LoVo (cell line): ENCODE results near the gene RPH3AL.
"Not testable (repeated sequence)": the region's sequence is repeated elsewhere in the genome, so short reads cannot be mapped to it uniquely, and the experiment has no call there.

ENCODE experiments used
- DNase-seq: peaks from one replicate; pipeline ENCODE4 v3.0.0-alpha.2; 2016; ENCODE audit warnings: low spot score

RPH3AL gene

DNA sequence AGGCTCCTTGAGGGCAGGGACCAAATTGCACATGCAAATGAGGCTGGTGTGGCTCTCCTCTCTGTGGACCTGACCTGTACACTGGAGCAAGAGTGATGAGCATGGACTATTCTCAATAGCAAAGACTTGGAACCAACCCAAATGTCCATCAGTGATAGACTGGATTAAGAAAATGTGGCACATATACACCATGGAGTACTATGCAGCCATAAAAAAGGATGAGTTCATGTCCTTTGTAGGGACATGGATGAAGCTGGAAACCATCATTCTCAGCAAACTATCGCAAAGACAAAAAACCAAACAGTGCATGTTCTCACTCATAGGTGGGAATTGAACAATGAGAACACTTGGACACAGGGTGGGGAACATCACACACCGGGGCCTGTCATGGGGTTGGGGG, 128.0 kb downstream of the RPH3AL start:
- DNase-seq: not testable (repeated sequence)

DNA sequence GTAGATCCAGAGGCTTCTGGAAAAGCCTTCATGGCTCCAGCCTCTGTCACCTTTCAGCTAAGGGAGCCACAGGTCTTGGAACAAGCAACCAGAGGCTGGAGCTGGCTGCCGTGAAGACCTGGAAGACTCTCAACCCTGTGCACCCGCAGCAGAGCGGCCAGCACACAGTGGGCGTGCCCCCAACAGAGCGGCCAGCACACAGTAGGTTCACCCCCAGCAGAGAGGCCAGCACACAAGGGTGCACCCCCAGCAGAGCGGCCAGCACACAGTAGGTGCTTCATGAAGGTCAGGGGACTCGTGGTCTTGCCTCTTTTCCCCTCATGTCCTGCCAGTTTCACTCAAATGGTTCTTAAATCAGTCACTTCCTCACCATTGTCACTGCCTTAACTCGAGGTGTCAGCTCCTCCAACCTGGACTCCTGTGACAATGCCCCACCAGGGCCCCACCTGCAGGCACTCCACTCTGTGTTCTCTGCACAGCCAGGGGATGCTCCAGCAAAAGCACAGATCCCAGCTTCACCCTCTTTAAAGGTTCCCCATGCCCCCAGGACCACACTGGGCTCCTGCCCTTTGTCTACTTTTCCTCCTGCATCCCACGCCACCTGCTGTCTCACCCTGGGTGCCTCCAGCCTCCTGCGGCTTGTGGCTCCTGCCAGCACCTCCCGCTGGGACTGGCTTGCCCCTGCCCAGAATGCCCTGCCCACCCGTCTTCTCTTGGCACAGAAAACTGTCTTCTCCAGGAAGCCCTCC, 128.7 kb downstream of the RPH3AL start:
- no peak for DNase-seq

DNA sequence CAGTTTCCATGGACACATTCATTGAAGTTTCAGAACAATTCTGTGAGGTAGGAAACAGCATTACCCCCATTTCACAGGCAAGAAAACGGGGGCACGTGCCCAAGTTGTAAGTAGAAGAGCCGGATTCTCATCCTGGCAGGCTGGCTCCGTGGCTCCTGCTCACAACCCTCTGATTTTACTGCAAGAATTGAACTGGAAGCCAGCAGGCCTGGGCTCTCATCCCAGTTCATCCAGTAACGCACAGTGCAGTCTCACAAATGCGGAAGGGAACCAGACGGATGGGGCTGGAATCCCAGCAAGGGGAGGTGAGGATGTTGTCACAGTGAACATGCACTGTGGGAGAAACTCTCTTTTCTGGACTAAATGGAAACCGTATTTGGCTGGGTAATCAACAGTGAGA, 130.4 kb downstream of the RPH3AL start:
- no peak for DNase-seq

DNA sequence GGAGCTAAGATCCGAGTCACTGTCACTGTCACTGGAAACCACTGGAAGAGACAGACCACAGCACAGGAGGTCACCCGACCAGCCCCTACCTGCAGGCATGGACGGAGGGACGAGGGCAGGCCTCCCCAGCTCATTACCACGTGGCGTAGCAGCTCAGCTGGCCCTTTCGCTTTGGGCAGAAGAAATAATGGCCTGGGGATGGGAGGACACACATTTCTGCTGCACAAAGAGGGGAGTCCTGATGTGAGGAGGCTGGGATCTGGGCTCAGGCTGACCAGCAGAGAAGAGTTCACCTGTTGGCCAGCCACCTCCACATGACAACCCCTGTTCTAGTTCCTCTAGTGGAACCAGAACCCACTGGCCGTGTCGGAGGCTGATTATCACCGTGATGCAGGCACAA, 132.9 kb downstream of the RPH3AL start:
- no peak for DNase-seq

DNA sequence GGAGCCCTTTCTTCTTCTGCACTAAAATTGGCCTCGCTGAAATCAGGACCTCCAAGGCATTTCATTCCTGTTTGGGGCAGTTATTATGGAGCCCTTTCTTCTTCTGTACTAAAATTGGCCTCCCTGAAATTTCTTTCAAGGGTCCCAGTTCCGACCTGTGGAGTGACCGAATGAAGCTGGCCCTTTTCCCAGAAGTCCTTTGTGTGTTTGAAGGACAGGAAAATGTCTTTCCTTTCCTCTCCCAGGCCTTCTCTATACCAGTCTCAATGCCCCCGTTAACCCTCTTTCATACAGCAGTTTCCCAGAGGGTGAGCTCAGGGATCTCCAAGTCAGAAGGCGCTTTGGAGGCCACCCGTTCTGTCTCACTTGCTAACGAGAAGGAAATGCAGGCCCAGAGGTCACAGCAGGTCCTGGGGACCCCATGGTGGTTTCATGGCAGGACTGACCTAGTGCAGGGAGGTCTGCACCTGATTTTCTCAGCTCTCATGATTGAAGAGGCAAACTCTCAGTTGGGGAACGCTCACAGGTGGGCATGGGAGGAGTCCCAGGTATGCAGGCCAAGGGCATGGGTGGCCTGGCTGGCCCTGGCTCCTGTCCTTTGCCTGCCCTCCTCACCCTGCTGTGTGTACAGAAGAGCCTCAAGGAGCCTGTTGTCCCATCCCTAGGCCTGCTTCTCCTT, 134.0 kb downstream of the RPH3AL start:
- no peak for DNase-seq

DNA sequence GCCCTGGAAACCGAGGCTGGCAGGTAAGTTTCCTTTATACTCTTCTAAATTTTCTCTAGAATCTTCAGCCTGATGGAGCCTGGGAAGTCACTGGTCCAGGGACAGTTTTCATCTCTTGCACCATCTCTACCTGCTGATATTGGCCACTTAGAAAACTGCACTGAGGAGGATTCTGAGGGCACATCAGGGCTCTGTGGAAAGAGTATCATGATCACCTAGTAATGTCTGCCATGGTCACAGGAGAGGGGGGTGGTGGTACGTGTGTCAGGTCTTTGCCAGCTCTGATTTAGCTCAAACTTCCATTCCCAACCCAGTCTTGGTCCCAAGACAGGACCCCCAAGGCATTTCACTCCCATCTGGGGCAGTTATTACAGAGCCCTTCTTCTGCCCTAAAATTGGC, 136.0 kb downstream of the RPH3AL start:
- DNase-seq: no peak

DNA sequence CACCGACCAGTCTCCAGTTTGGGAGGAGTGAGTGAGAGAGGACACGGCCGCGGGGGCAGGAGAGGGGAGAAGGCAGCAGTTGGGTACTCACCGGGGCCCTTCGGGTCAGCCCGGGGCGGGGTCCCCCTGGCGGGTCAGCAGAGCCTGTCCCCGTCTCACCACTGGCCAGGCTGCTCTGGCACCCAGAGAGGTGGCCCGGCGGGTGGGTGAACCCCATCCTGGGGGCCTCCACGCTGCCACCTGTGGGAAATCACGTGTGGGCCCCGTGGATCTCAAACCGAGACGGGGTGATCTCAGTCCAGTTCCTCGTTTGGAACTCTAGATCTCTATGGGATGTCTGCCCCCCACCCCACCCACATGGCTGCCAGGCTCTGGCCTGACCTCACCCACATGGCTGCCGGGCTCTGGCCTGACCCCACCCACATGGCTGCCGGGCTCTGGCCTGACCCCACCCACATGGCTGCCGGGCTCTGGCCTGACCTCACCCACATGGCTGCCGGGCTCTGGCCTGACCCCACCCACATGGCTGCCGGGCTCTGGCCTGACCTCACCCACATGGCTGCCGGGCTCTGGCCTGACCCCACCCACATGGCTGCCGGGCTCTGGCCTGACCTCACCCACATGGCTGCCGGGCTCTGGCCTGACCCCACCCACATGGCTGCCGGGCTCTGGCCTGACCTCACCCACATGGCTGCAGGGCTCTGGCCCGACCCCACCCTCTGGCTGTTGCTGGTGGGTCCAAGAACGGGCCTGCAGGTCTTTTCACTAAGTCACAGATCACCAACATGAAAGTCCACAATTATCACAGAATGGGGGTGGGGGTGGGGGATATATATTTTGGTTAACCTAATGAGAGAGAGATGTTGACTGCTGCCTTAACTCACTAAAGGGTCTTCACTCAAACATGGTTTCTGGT, 136.8 kb downstream of the RPH3AL start:
- not testable (repeated sequence) for DNase-seq

DNA sequence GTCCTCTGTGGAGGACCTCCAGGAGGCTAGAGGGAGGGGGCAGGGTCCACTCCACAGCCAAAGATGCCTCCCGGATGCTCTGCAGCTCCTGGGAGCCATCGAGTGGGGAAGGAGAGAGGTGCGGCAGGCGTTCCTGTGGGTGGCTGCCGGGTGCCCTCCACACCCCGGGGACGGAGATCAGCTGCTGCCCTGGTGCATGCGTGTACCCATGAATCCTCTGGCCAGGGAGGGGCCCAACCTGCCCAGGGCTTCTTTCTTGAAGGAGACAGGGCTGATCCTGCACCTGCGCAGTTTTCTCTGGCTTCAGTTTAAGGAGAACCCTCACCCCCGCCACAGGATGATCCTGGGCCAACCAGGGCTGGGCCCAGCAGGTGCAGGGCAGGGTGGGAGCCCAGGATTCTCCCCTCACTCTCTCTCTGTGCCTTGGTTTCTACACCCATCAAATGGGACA, 137.7 kb downstream of the RPH3AL start:
- no peak for DNase-seq

DNA sequence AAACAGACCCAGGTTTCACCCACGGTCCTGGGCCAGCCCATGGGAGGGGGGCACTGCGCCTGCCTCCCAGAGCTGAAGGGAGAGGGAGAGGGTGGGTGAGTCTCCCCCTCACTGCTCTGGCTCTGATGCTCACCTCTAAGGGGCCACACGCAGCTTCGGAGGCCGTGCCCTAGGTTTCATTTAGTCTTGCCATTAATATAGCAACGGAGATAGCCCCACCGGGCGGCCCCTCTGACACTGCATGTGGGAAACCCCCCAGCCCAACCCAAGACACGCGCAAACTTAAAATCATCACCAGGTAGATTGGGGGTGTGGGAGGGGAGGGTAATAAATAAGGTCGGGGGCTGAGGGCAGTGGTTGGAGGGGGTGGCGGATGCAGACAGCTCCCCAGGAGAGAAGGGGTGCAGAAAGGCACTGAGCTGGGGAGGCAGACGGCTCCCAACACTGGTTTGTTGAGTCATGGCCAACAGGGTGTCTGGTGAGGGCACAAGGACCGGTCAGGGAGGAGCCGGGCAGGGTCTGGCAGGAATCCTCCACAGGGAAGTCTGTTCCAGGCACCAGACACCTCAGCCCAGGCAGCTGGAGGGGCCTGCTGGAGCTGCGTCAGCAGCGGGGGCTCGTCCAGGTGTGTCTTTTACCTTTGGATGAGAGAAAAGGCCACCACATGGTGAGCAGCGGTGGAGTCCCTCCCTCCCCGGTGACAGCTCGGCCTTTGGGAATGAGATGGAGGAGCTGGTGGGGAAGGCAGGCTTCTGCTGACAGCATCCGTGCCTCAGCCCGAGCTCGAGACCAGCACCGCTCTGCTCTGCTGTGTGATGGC, 139.1 kb downstream of the RPH3AL start:
- DNase-seq: no peak

DNA sequence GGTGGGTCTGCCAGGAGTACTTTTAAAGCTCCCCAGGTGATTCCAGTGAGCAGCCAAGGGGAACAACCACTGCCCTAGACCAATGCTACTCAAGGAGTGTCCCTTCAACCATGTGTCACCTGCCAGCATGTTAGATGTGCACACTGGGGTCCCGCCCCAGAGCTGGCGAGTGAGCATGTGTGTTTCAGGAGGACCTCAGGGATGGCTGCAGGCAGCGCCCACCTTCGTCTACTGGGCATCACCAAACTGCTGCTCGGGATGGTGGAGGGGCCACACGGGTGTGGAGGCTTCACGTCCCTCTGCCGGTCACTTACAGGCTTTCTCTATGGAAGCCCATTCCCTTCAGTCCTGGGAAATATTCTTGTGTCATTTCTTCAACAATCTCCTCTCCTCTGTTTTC, 142.2 kb downstream of the RPH3AL start:
- DNase-seq: no peak

DNA sequence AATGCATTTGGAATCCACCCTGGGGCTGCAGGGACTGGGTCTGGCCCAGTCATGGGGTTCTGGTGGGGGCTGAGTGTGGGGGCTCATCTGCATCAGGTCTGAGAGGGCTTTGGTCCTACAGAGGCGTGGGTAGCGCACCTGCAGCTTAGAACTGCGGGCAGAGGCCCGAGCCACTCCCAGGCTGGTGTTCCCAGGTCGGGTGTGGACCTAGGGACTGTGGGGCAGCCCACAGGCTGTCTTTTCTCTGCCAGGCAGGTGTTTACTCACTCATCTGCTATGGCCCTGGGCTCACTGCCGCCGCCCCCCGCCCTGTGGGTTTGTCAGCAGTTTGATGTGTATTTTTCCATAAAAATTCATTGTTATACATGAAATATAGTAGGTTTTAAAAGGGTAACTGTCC, 144.2 kb downstream of the RPH3AL start:
- DNase-seq: no peak

DNA sequence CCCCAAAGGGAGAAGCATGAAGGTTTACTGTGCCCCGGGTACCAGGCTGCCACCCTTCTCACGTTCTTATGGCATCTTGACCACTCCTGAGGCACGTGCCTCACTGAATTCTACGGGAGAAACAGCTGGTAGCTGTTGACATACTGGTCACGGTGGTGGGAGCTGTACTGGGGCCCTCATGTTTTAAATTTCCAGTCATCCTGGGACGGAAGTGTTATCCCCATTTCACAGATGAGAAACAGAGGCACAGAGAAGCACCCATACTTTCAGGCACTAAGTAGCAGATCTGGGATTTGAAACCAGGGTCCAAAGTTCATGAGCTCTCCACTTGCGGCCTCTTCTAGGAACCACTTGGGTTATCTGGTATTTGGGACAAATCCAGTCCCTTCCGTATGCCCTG, 144.8 kb downstream of the RPH3AL start:
- no peak for DNase-seq

DNA sequence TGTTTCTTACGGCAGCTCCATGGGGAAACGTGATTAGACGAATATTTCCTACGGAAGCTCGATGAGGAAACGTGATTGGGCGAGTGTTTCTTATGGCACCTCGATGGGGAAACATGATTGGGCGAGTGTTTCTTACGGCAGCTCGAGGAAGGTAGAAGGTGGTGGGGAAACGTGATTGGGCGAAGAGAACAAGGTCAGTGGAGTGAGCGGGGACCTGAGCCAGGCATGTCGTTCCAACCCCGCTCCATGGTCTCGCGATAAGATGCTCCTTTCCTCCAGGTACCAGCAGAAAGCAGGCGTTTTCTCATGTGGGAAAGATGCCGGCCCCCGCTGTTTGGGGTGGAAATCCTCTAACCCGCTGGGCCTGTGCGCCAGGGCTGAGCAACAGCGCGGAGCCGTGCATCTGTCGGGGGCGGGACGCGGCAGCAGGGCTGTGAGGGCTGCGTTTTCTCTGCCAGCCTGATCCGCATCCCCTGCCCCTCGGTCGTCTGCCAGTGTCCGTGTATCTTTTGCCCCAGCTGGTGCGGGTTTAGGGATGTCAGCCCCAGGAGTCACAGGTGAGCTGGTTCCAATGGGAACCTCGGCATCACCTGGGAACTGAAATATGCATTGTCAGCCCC, 145.6 kb downstream of the RPH3AL start:
- DNase-seq: no peak

DNA sequence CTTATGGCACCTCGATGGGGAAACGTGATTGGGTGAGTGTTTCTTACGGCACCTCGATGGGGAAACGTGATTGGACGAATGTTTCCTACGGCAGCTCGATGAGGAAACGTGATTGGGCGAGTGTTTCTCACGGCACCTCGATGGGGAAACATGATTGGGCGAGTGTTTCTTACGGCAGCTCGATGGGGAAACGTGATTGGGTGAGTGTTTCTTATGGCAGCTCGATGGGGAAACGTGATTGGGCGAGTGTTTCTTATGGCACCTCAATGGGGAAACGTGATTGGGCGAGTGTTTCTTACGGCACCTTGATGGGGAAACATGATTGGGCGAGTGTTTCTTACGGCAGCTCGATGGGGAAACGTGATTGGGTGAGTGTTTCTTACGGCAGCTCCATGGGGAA, 146.1 kb downstream of the RPH3AL start:
- DNase-seq: not testable (repeated sequence)

DNA sequence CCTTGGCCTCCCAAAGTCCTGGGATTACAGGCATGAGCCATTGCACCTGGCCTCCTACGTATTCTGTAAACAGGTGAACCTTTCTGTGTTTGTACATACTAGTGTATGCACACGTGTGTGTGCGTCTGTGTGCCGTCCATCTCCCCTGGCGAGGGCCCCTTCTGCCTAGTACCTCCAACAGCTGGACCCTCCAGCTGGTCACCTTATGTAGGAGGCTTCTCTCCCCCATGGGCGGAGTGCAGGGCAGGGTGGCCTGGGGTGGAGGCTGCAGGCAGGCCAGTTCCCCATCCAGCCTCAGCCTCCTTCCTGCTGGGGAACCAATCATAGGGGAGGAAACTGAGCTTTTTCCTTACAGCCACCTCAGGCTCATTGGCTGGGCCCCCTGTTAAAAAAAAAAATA, 146.8 kb downstream of the RPH3AL start:
- DNase-seq: no peak

DNA sequence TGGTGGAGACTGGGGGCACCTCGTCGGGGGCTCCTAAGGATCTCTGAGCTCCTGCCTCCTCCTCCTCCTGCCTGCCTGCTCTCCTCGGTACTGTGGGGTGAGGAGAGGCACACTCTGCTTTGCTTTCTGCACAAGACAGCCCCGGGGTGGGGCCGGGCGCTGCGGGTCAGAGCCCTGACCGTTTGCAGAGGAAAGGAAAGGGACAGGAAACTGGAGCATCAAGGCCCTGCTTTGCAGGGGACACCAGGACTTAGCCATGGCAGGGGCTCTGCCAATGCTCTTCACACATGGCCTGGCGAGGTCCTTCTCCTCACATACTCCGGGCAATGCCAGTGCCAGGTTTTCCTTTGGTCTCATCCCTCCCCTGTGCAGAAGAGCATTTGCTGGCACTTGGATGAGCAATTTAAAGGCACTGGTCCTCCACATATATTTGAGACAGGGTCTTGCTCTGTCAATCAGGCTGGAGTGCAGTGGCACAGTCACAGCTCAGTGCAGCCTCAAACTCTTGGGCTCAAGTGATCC, 147.4 kb downstream of the RPH3AL start:
- DNase-seq: no peak

DNA sequence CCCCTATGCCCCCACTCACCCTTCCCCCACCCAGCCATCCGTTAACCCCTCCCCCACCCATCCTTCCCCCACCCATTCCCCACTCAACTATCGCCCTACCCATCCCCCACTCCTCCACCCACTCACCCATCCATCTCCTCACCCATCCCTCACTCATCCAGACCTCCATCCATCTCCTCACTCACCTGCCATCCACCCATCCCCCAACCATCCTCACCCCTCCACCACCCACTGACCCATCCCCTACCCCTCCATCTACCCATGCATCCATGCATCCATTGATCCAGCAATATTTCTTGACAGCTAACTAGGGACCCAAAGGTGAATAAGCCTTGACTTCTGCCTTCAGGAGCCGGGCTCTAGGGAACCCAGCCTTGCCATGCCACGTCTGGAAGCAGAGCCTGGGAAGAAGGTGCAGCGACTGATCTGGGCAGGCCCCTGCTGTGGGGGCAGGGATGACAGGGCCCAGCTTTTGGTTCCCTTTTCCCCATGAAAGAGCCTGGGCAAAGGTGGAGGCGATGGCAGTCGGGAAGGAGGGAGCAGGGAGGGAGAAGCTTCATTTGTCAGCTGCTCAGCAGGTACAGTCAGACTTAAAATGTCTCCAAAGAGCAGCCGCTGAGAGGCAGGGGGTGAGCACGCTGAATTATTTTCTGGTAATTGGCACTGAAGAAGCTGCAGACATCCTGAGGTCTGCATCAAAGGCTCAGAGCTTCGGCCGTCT, 148.0 kb downstream of the RPH3AL start:
- DNase-seq: no peak

DNA sequence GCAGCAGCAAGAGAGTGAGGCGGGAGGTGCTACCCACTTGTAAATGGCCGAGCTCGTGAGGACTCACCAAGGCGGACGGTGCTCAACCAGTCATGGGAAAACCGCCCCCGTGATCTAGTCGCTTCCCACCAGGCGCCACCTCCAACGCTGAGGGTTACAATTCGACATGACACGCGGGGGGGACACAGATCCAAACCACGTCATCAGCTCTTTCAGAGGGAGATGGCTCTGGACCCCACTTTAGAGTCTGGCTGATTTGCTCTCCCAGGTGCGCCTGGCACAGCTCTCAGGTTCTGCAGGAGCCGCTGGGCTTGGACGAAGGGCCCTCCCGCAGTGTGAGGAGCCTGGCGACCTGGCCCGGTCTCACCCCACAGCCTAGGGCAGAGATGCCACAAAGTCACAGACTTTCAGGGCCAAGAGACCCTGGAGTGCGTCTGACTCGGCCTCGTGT, 150.1 kb downstream of the RPH3AL start:
- DNase-seq: no peak

DNA sequence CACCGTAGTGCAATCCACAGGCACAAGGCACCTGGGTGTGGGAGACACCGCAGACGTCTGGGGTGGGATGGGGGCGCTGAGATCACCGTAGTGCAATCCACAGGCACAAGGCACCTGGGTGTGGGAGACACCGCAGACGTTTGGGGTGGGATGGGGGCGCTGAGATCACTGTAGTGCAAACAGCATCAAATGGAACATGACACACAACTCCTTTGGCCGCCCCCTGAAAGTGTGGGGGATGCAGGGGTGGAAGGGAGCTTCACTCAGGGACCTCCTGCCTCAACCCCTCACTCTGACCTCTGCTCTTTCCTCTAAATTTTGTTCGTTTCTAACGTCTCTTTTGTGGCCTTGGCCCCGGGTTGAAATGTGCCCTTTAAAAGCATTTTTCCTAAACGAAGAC, 150.9 kb downstream of the RPH3AL start:
- DNase-seq: not testable (repeated sequence)

DNA sequence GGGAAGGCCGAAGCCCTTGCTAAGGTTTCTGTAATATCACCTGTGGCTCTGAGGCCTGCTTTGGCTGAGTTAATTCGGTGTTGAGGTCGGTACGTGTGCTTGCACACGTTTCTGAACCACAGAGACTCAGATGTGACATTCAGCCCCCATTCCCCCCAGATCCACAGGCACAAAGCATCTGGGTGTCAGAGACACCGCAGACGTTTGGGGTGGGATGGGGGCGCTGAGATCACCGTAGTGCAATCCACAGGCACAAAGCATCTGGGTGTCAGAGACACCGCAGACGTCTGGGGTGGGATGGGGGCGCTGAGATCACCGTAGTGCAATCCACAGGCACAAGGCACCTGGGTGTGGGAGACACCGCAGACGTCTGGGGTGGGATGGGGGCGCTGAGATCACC, 151.3 kb downstream of the RPH3AL start:
- DNase-seq: not testable (repeated sequence)
